DOHH2 (cell line): ENCODE measurements around the gene CUBN.
"Not testable (repeated sequence)": the region's sequence is repeated elsewhere in the genome, so short reads cannot be mapped to it uniquely, and the experiment has no call there.

Source experiments
- H3F3A ChIP-seq: fragments of 200-600 bp; sonication (generic), shearing (Covaris generic); 2 replicates; pipeline ENCODE4 v1.6.0; 2016; ENCODE audit warnings: antibody characterized with exemption, mild to moderate bottlenecking; ENCODE audit not compliant: control insufficient read depth, insufficient read depth
- H3K27ac ChIP-seq: fragments of 200-600 bp; sonication (generic); 2 replicates; pipeline ENCODE4 v1.5.1; 2014; ENCODE audit warnings: low read depth, mild to moderate bottlenecking, low read length, moderate library complexity
- H3K27me3 ChIP-seq: fragments of 200-600 bp; sonication (generic); 2 replicates; pipeline ENCODE4 v1.6.1; 2014; ENCODE audit warnings: mild to moderate bottlenecking, low read length, mixed read lengths; ENCODE audit not compliant: control insufficient read depth
- H3K36me3 ChIP-seq: fragments of 200-600 bp; sonication (generic); 2 replicates; pipeline ENCODE4 v1.6.1; 2014; ENCODE audit warnings: mild to moderate bottlenecking, low read length, moderate library complexity, mixed read lengths; ENCODE audit not compliant: control insufficient read depth
- H3K4me1 ChIP-seq: fragments of 200-600 bp; sonication (generic); 2 replicates; pipeline ENCODE4 v1.6.1; 2014; ENCODE audit warnings: mild to moderate bottlenecking, low read length, mixed read lengths; ENCODE audit not compliant: control insufficient read depth
- H3K4me2 ChIP-seq: fragments of 200-600 bp; sonication (generic); 2 replicates; pipeline ENCODE4 v1.6.0; 2014; ENCODE audit warnings: mild to moderate bottlenecking, low read length, moderate library complexity
- H3K4me3 ChIP-seq: fragments of 200-600 bp; sonication (generic); 2 replicates; pipeline ENCODE4 v1.5.1; 2014; ENCODE audit warnings: mild to moderate bottlenecking, low read length, mixed read lengths
- H3K79me2 ChIP-seq: fragments of 200-600 bp; sonication (generic); 2 replicates; pipeline ENCODE4 v1.6.1; 2014; ENCODE audit warnings: mild to moderate bottlenecking, low read length, mixed read lengths; ENCODE audit not compliant: control insufficient read depth
- H3K9me2 ChIP-seq: fragments of 200-600 bp; sonication (generic); replicated peaks from 2 replicates; pipeline ENCODE4 v1.6.1; 2014; ENCODE audit warnings: mild to moderate bottlenecking, low read length, mixed read lengths; ENCODE audit not compliant: control insufficient read depth
- H3K9me3 ChIP-seq: fragments of 200-600 bp; sonication (generic); 2 replicates; pipeline ENCODE4 v1.6.1; 2014; ENCODE audit warnings: antibody characterized with exemption, low read length, mixed read lengths; ENCODE audit not compliant: control insufficient read depth, insufficient read depth
- H4K20me1 ChIP-seq: fragments of 200-600 bp; sonication (generic); 2 replicates; pipeline ENCODE4 v1.6.0; 2014; ENCODE audit warnings: low read depth, mild to moderate bottlenecking, antibody characterized with exemption, low read length, moderate library complexity; ENCODE audit not compliant: control insufficient read depth, insufficient read depth
- EZH2phosphoT487 ChIP-seq: fragments of 200-600 bp; sonication (generic); IDR thresholded peaks from 2 replicates; pipeline ENCODE4 v1.6.1; 2017; ENCODE audit warnings: borderline replicate concordance, mild to moderate bottlenecking, antibody characterized with exemption, low read length, moderate library complexity, mixed read lengths
- TF ChIP-seq, protein P1 (sequence below): fragments of 200-600 bp; sonication (generic); IDR thresholded peaks from one replicate; pipeline ENCODE4 v1.5.1; 2014; ENCODE audit warnings: antibody characterized with exemption, mild to moderate bottlenecking, low read depth, low read length; ENCODE audit not compliant: poor library complexity, severe bottlenecking

The CUBN gene

DNA sequence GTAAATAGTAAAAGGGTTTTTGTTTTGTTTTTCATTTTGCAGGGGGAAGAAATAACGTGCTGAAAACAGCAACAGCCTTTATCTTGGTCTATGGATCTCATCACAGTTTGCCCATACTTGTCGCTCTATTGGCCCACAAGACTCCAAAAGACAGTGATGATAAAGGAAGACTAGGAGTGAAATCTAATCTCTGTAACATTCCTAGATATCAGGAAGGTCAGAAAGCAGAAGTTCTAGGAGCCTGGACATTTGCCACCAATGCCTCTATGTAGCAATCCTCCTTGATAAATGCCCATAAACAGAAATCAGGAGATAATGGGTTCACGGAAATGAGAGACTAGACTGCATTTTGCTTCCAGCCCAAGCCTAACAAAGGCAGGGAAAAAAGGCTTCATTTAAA is 8.9 kb downstream of the CUBN start:
- Histone ChIP-seq H3K9me3 (no peaks in the 10 kb centered on the region), H3K27ac (no peak overlapping the region), H3K36me3 (no peaks in the 10 kb centered on the region), H3K79me2 (no peaks in the 10 kb centered on the region), H3K4me3 (no peak overlapping the region), H4K20me1 (no peaks in the 10 kb centered on the region), H3F3A (no peaks in the 10 kb centered on the region), H3K4me1 (no peaks in the 10 kb centered on the region), H3K27me3 (no peaks in the 10 kb centered on the region), H3K4me2 (no peak overlapping the region), H3K9me2 (no peaks in the 10 kb centered on the region)
- TF ChIP-seq, protein P1, sequence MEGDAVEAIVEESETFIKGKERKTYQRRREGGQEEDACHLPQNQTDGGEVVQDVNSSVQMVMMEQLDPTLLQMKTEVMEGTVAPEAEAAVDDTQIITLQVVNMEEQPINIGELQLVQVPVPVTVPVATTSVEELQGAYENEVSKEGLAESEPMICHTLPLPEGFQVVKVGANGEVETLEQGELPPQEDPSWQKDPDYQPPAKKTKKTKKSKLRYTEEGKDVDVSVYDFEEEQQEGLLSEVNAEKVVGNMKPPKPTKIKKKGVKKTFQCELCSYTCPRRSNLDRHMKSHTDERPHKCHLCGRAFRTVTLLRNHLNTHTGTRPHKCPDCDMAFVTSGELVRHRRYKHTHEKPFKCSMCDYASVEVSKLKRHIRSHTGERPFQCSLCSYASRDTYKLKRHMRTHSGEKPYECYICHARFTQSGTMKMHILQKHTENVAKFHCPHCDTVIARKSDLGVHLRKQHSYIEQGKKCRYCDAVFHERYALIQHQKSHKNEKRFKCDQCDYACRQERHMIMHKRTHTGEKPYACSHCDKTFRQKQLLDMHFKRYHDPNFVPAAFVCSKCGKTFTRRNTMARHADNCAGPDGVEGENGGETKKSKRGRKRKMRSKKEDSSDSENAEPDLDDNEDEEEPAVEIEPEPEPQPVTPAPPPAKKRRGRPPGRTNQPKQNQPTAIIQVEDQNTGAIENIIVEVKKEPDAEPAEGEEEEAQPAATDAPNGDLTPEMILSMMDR, result no peak
- TF ChIP-seq EZH2phosphoT487, result no peak

DNA sequence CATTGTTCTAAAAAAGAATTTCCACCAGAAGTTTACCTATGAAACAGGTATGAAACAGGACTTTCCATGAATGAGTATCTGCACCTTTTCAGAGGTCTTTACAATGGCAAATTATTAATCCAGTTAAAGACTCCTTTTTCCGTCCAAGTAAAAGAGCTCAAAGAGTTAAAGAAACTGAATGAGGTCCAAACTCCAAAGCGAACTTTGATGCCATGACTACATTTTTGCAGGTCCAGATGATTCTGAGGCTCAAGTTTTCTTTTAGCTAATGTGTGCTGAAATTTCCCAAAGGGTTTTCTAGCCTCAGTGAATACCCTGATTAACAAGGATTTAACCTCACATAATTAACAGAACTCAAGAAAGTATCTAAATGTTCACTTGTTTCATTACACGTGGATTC is 9.8 kb downstream of the CUBN start:
- TF ChIP-seq, protein P1, result no peak
- TF ChIP-seq EZH2phosphoT487, result no peak
- Histone ChIP-seq H3K27me3 (no peaks in the 10 kb centered on the region), H3K9me3 (no peaks in the 10 kb centered on the region), H4K20me1 (no peaks in the 10 kb centered on the region), H3K79me2 (no peaks in the 10 kb centered on the region), H3F3A (no peaks in the 10 kb centered on the region), H3K9me2 (no peaks in the 10 kb centered on the region), H3K4me3 (no peak overlapping the region), H3K27ac (no peak overlapping the region), H3K36me3 (no peaks in the 10 kb centered on the region), H3K4me1 (no peaks in the 10 kb centered on the region), H3K4me2 (no peak overlapping the region)

- Histone ChIP-seq H3K4me3 (no peak overlapping the region), H3F3A (no peaks in the 10 kb centered on the region), H3K27ac (no peak overlapping the region), H3K36me3 (no peaks in the 10 kb centered on the region), H3K79me2 (no peaks in the 10 kb centered on the region), H3K9me2 (no peaks in the 10 kb centered on the region), H3K4me1 (no peaks in the 10 kb centered on the region), H3K4me2 (no peak overlapping the region), H3K9me3 (no peaks in the 10 kb centered on the region), H3K27me3 (no peaks in the 10 kb centered on the region), H4K20me1 (no peaks in the 10 kb centered on the region)
- TF ChIP-seq, protein P1, result no peak
- TF ChIP-seq EZH2phosphoT487, result no peak
Observed at GRCh38 chr10:17116193-17116592, 13.4 kb downstream of the CUBN start.

GRCh38 chr10:17115683-17116082 is 13.9 kb downstream of the CUBN start:
- Histone ChIP-seq H4K20me1 (no peaks in the 10 kb centered on the region), H3K27me3 (no peaks in the 10 kb centered on the region), H3K4me3 (no peak overlapping the region), H3K36me3 (no peaks in the 10 kb centered on the region), H3K9me3 (no peaks in the 10 kb centered on the region), H3K79me2 (no peaks in the 10 kb centered on the region), H3K4me1 (no peaks in the 10 kb centered on the region), H3F3A (no peaks in the 10 kb centered on the region), H3K9me2 (no peaks in the 10 kb centered on the region), H3K27ac (no peak overlapping the region), H3K4me2 (no peak overlapping the region)
- TF ChIP-seq EZH2phosphoT487, result no peak
- TF ChIP-seq, protein P1, result no peak

- not testable (repeated sequence) for H3F3A ChIP-seq, H3K9me2 ChIP-seq, H3K27ac ChIP-seq, H3K36me3 ChIP-seq, H3K79me2 ChIP-seq, H3K9me3 ChIP-seq, H3K27me3 ChIP-seq, H4K20me1 ChIP-seq, H3K4me2 ChIP-seq, H3K4me3 ChIP-seq, H3K4me1 ChIP-seq
Observed at GRCh38 chr10:17114878-17115444, 14.7 kb downstream of the CUBN start.
